ENCODE data around the gene CHFR.
"Not testable (repeated sequence)": the region's sequence is repeated elsewhere in the genome, so short reads cannot be mapped to it uniquely, and the experiment has no call there.

The CHFR gene

DNA sequence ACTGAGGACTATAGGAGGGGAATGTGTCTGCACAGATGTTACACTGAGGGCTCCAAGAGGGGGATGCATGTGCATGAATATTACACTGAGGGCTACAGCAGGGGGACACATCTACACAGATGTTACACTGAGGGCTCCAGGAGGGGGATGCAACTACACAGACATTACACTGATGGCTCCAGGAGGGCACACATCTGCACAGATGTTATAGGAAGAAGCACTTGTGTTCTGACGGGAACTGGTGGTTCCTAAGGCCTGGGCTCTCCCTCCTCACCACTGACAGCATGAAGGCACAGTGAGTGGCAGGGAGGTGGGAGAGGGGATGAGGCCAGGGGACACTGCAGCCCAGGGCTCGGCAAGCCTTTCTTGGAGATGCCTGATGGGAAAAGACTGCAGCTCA lies 95.5 kb downstream of the CHFR start:
- WGBS (ENCODE audit: insufficient coverage, insufficient read length) = no CpG with 5 or more reads among the region's 2 CpGs
- not testable (repeated sequence) for H3K9me3 ChIP-seq (ENCODE audit: control insufficient read depth, insufficient read depth, low read length); H3K4me1 ChIP-seq (ENCODE audit: control insufficient read depth, insufficient read depth, low read length); H3K4me3 ChIP-seq (ENCODE audit: low read length); H3K27me3 ChIP-seq (ENCODE audit: control insufficient read depth, insufficient read depth, low read length); DNase-seq (ENCODE audit: low read depth, low spot score); H3K27ac ChIP-seq (ENCODE audit: low read length)
- H3K36me3 ChIP-seq (ENCODE audit: control insufficient read depth, insufficient read depth, low read length) = peaks cover 26% of the 10 kb centered on the region

DNA sequence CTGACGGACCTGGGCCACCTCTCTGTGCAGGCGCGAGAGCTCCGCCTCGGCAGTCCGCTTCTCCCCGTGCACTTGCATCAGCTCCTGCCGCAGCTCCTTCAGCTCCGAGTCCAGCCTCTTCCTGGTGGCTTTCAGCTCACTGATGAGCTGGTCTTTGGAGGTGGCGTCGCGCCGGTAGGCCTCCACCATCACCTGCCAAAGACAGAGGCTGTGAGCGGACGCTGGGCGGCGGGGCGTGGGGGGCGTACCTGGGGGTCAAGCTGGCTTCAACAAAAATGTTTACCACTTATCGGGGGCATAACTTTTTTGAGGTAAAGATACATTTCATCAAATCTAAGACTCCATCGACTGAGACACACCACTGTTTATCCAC lies 98.3 kb downstream of the CHFR start:
- no peak overlapping the region for H3K4me3 ChIP-seq (ENCODE audit: low read length)
- no CpG with 5 or more reads among the region's 21 CpGs for WGBS (ENCODE audit: insufficient coverage, insufficient read length)
- H3K27ac ChIP-seq (ENCODE audit: low read length) = no peak overlapping the region
- H3K4me1 ChIP-seq (ENCODE audit: control insufficient read depth, insufficient read depth, low read length) = peaks cover 2% of the 10 kb centered on the region
- peaks cover 21% of the 10 kb centered on the region for H3K36me3 ChIP-seq (ENCODE audit: control insufficient read depth, insufficient read depth, low read length)
- no peaks in the 10 kb centered on the region for H3K9me3 ChIP-seq (ENCODE audit: control insufficient read depth, insufficient read depth, low read length)
- no peaks in the 10 kb centered on the region for H3K27me3 ChIP-seq (ENCODE audit: control insufficient read depth, insufficient read depth, low read length)
- no peak for DNase-seq (ENCODE audit: low read depth, low spot score)

- Histone ChIP-seq H3K27ac (ENCODE audit: low read length) (no peak overlapping the region), H3K4me3 (ENCODE audit: low read length) (no peak overlapping the region), H3K36me3 (ENCODE audit: control insufficient read depth, insufficient read depth, low read length) (peaks cover 20% of the 10 kb centered on the region), H3K27me3 (ENCODE audit: control insufficient read depth, insufficient read depth, low read length) (no peaks in the 10 kb centered on the region), H3K9me3 (ENCODE audit: control insufficient read depth, insufficient read depth, low read length) (no peaks in the 10 kb centered on the region), H3K4me1 (ENCODE audit: control insufficient read depth, insufficient read depth, low read length) (peaks cover 2% of the 10 kb centered on the region)
- no CpG with 5 or more reads among the region's 29 CpGs for WGBS (ENCODE audit: insufficient coverage, insufficient read length)
- DNase-seq (ENCODE audit: low read depth, low spot score) = no peak
These were observed 98.9 kb downstream of the CHFR start for GRCh38 chr12:132788375-132789098.

GRCh38 chr12:132787877-132788276 lies 99.5 kb downstream of the CHFR start:
- no peak for DNase-seq (ENCODE audit: low read depth, low spot score)
- H3K9me3 ChIP-seq (ENCODE audit: control insufficient read depth, insufficient read depth, low read length) = no peaks in the 10 kb centered on the region
- peaks cover 22% of the 10 kb centered on the region for H3K36me3 ChIP-seq (ENCODE audit: control insufficient read depth, insufficient read depth, low read length)
- no peak overlapping the region for H3K4me3 ChIP-seq (ENCODE audit: low read length)
- no peak overlapping the region for H3K27ac ChIP-seq (ENCODE audit: low read length)
- no peaks in the 10 kb centered on the region for H3K27me3 ChIP-seq (ENCODE audit: control insufficient read depth, insufficient read depth, low read length)
- H3K4me1 ChIP-seq (ENCODE audit: control insufficient read depth, insufficient read depth, low read length) = peaks cover 2% of the 10 kb centered on the region
- WGBS (ENCODE audit: insufficient coverage, insufficient read length) = no CpG with 5 or more reads among the region's 15 CpGs

- no peak overlapping the region for H3K4me3 ChIP-seq (ENCODE audit: low read length)
- H3K27me3 ChIP-seq (ENCODE audit: control insufficient read depth, insufficient read depth, low read length) = no peaks in the 10 kb centered on the region
- WGBS (ENCODE audit: insufficient coverage, insufficient read length) = no CpG with 5 or more reads among the region's 21 CpGs
- H3K36me3 ChIP-seq (ENCODE audit: control insufficient read depth, insufficient read depth, low read length) = peaks cover 29% of the 10 kb centered on the region
- H3K9me3 ChIP-seq (ENCODE audit: control insufficient read depth, insufficient read depth, low read length) = no peaks in the 10 kb centered on the region
- H3K27ac ChIP-seq (ENCODE audit: low read length) = no peak overlapping the region
- no peak for DNase-seq (ENCODE audit: low read depth, low spot score)
- peaks cover 2% of the 10 kb centered on the region for H3K4me1 ChIP-seq (ENCODE audit: control insufficient read depth, insufficient read depth, low read length)
These were observed 101.2 kb downstream of the CHFR start for GRCh38 chr12:132786192-132786591.

DNA sequence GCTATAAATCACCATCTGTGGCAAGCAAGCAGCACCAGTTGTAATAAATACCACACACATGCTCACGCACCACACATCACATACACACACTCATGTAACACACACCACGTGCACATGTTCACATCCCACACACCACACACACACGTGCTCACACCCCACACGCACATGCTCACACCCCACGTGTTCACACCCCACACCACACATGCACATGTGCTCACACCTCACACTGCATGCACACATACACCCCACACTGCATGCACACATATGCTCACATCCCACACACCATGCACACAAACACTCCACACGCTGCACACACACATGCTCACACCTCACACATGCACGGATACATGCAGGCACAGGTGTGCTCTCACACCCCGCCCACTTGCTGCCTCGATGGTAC lies 102.8 kb downstream of the CHFR start:
- H3K9me3 ChIP-seq (ENCODE audit: control insufficient read depth, insufficient read depth, low read length) = no peaks in the 10 kb centered on the region
- WGBS (ENCODE audit: insufficient coverage, insufficient read length) = 100% methylated on average over 1 of the region's 9 CpGs
- H3K27me3 ChIP-seq (ENCODE audit: control insufficient read depth, insufficient read depth, low read length) = no peaks in the 10 kb centered on the region
- H3K27ac ChIP-seq (ENCODE audit: low read length) = no peak overlapping the region
- no peak overlapping the region for H3K4me3 ChIP-seq (ENCODE audit: low read length)
- no peak for DNase-seq (ENCODE audit: low read depth, low spot score)
- peaks cover 2% of the 10 kb centered on the region for H3K4me1 ChIP-seq (ENCODE audit: control insufficient read depth, insufficient read depth, low read length)
- peaks cover 40% of the 10 kb centered on the region for H3K36me3 ChIP-seq (ENCODE audit: control insufficient read depth, insufficient read depth, low read length)

GRCh38 chr12:132783917-132784531 lies 103.4 kb downstream of the CHFR start:
- no peak for DNase-seq (ENCODE audit: low read depth, low spot score)
- Histone ChIP-seq H3K4me1 (ENCODE audit: control insufficient read depth, insufficient read depth, low read length) (peaks cover 2% of the 10 kb centered on the region), H3K27ac (ENCODE audit: low read length) (no peak overlapping the region), H3K4me3 (ENCODE audit: low read length) (no peak overlapping the region), H3K36me3 (ENCODE audit: control insufficient read depth, insufficient read depth, low read length) (peaks cover 39% of the 10 kb centered on the region), H3K27me3 (ENCODE audit: control insufficient read depth, insufficient read depth, low read length) (no peaks in the 10 kb centered on the region), H3K9me3 (ENCODE audit: control insufficient read depth, insufficient read depth, low read length) (no peaks in the 10 kb centered on the region)
- WGBS (ENCODE audit: insufficient coverage, insufficient read length) = no CpG with 5 or more reads among the region's 22 CpGs
